ENCODE measurements around the gene NR2E3.

GRCh38 chr15:71817351-71817750 is 7.0 kb downstream of the NR2E3 start:
- TF ChIP-seq ELF4 (IDR thresholded peaks at IDR 0.05) (no peak), BHLHE40 (IDR thresholded peaks at IDR 0.05; ENCODE audit: borderline replicate concordance) (no peak), NFRKB (IDR thresholded peaks at IDR 0.05) (no peak), TARDBP (IDR thresholded peaks at IDR 0.05) (no peak), FOXK2 (IDR thresholded peaks at IDR 0.05) (no peak)
